Panc1 (cell line): ENCODE results near the gene ZNF526. TPM values are rescaled to one million over a fixed set of nuclear protein-coding genes. Genes with fewer than 3 reads are reported as not detected.
A peak's percentile ranks its signal among the peaks of the same experiment; 100 is the strongest.

ENCODE experiments used
- ATAC-seq: fragments of 200-7000 bp; cut with Tn5 transposase; 2 replicates; pipeline ENCODE4 v1.9.1; 2020; ENCODE audit warnings: mild to moderate bottlenecking, moderate library complexity
- BruUV-seq: library from RNA; stranded (reverse); fragments of 400-500 nt; replicated peaks from 2 replicates; lab custom pipeline; 2021; lab: Mats Ljungman, UMichigan
- CTCF ChIA-PET: fragments of 300-600 bp; sonication (Branson Sonifier 250); formaldehyde crosslinking; loops from one replicate; lab custom pipeline; 2022; ENCODE audit warnings: antibody characterized with exemption; lab: Charles Lee
- POLR2A ChIA-PET: fragments of 300-600 bp; sonication (Branson Sonifier 250); formaldehyde crosslinking; loops from one replicate; lab custom pipeline; 2022; ENCODE audit warnings: antibody characterized with exemption; lab: Charles Lee
- DNase-seq: peaks from one replicate; pipeline ENCODE4 v3.0.0-alpha.2; 2010; ENCODE audit warnings: low read depth, low spot score
- H3K27ac ChIP-seq: 2 replicates; pipeline ENCODE4 v1.5.1; 2011; ENCODE audit warnings: mild to moderate bottlenecking, low read length, inconsistent platforms
- H3K27me3 ChIP-seq: fragments of 200-500 bp; sonication (Bioruptor generic); 2 replicates; pipeline ENCODE4 v1.6.0; 2014; ENCODE audit warnings: low read length, inconsistent platforms; ENCODE audit not compliant: control insufficient read depth, insufficient read depth
- H3K36me3 ChIP-seq: fragments of 200-500 bp; sonication (Bioruptor generic); 2 replicates; pipeline ENCODE4 v1.5.1; 2014; ENCODE audit warnings: inconsistent platforms, mild to moderate bottlenecking, low read length, moderate library complexity; ENCODE audit not compliant: control insufficient read depth, insufficient read depth
- H3K4me1 ChIP-seq: 2 replicates; pipeline ENCODE4 v1.5.1; 2011; ENCODE audit warnings: inconsistent platforms, mild to moderate bottlenecking, low read length, moderate library complexity; ENCODE audit not compliant: control insufficient read depth, insufficient read depth
- H3K4me3 ChIP-seq, 2 experiments: 2 replicates each; pipeline ENCODE4 v1.5.1; 2011 to 2012; ENCODE audit warnings: low read depth in 2 of 2, low read length in 2 of 2, mild to moderate bottlenecking in 2 of 2, inconsistent platforms in 1 of 2, moderate library complexity in 1 of 2
- H3K9me3 ChIP-seq: fragments of 200-500 bp; sonication (Bioruptor generic); 2 replicates; pipeline ENCODE4 v1.5.1; 2014; ENCODE audit warnings: low read depth, mild to moderate bottlenecking, inconsistent platforms, low read length, moderate library complexity; ENCODE audit not compliant: control insufficient read depth, insufficient read depth
- POLR2AphosphoS5 ChIP-seq: IDR thresholded peaks from 2 replicates; pipeline ENCODE4 v1.6.1; 2012; ENCODE audit warnings: mild to moderate bottlenecking, low read depth, low read length, moderate library complexity
- SIN3A ChIP-seq: IDR thresholded peaks from 2 replicates; pipeline ENCODE4 v1.6.1; 2012; ENCODE audit warnings: low read depth, mild to moderate bottlenecking, low read length, moderate library complexity, borderline replicate concordance; ENCODE audit not compliant: insufficient read depth
- TCF7L2 ChIP-seq: IDR thresholded peaks from 2 replicates; pipeline ENCODE4 v1.6.1; 2011; ENCODE audit warnings: mild to moderate bottlenecking, low read depth, low read length, inconsistent platforms
- in situ Hi-C: cut with HindIII; loops from 2 replicates; pipeline ENCODE4 v1.10.0; 2016; ENCODE audit warnings: low sequenced_read_pairs, low pct_unique_long_range_greater_than_20kb
- intact Hi-C: fragments of 100-400 bp; cut with micrococcal nuclease; formaldehyde crosslinking; loops from one replicate; pipeline ENCODE4 v1.10.0; 2022; ENCODE audit not compliant: unreplicated experiment
- total RNA-seq: library from RNA; stranded (reverse); gene quantifications from one replicate; pipeline ENCODE4 v1.2.1, GENCODE V29; 2021; ENCODE audit not compliant: unreplicated experiment
- TF ChIP-seq, protein P1 (sequence below), 2 experiments: IDR thresholded peaks; 2 replicates each; pipeline ENCODE4 v1.6.1; 2011 to 2012; ENCODE audit warnings: low read depth in 2 of 2, control low read depth in 1 of 2, low read length in 1 of 2, mild to moderate bottlenecking in 1 of 2, moderate library complexity in 1 of 2; ENCODE audit not compliant: insufficient read depth in 1 of 2
- TF ChIP-seq, protein P2 (sequence below): fragments of 450-650 bp; IDR thresholded peaks from 2 replicates; pipeline ENCODE4 v1.5.1; 2017; ENCODE audit warnings: mild to moderate bottlenecking

The ZNF526 gene
- total RNA-seq, 1 experiment from 2014 or later: 10.5 TPM

DNA sequence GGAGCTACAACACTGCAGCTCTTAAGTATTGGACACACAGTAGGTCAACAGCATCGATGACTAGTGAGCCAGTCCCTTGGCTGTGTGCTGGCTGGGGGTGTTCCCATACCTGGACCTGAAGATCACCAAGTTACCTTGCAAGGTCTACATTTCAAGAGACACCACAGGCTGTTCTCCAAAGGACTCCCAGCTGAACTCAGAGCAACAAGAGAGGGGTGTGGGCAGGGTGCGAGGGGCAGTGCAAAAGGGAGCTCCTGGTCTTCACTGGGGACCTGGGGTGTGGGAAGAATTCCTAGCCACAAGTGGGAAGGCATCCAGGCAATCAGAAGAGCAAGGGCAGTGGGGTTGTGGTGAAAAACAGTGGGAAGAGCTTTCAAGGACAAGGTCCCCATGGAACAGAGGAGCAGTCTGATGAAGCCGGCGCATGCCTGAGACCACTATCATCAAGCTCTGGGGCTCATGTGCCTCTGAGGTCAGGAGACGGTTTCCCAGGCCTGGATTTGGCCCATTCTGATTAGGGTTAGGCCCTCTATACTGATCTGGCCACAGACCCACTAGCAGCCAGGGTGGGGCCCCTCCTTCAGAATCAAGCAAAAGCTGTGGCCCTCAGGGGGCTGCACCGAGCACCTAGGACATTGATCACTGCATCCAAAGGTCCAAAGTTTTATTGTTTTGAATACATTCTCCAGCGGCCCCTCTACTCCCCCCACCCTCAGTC, 27.0 kb downstream of the ZNF526 start:
- in situ Hi-C loops: no loop called here
- no peak for DNase-seq
- Histone ChIP-seq H3K36me3 (no peaks in the 10 kb centered on the region; the same call in 1 of the 2 replicates), H3K9me3 (no peaks in the 10 kb centered on the region), H3K4me3 (no peak overlapping the region), H3K27me3 (no peaks in the 10 kb centered on the region), H3K4me1 (peaks cover 38% of the 10 kb centered on the region), H3K27ac (peak overlapping the region; percentile 72)
- no peak for ATAC-seq
- intact Hi-C loops: loop anchor here (5.0 kb wide), 1 partner anchor 35 kb away; no protein-coding TSS in a partner anchor
- TF ChIP-seq POLR2AphosphoS5: no peak; the same call in 1 of the 2 replicates
- no peak for TF ChIP-seq SIN3A
- TF ChIP-seq, protein P1, sequence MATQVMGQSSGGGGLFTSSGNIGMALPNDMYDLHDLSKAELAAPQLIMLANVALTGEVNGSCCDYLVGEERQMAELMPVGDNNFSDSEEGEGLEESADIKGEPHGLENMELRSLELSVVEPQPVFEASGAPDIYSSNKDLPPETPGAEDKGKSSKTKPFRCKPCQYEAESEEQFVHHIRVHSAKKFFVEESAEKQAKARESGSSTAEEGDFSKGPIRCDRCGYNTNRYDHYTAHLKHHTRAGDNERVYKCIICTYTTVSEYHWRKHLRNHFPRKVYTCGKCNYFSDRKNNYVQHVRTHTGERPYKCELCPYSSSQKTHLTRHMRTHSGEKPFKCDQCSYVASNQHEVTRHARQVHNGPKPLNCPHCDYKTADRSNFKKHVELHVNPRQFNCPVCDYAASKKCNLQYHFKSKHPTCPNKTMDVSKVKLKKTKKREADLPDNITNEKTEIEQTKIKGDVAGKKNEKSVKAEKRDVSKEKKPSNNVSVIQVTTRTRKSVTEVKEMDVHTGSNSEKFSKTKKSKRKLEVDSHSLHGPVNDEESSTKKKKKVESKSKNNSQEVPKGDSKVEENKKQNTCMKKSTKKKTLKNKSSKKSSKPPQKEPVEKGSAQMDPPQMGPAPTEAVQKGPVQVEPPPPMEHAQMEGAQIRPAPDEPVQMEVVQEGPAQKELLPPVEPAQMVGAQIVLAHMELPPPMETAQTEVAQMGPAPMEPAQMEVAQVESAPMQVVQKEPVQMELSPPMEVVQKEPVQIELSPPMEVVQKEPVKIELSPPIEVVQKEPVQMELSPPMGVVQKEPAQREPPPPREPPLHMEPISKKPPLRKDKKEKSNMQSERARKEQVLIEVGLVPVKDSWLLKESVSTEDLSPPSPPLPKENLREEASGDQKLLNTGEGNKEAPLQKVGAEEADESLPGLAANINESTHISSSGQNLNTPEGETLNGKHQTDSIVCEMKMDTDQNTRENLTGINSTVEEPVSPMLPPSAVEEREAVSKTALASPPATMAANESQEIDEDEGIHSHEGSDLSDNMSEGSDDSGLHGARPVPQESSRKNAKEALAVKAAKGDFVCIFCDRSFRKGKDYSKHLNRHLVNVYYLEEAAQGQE (IDR thresholded peaks at IDR 0.05; ENCODE audit: insufficient read depth in 1 of 2, low read depth in 2 of 2, low read length in 1 of 2): no peak
- no peak for TF ChIP-seq TCF7L2
- TF ChIP-seq, protein P2, sequence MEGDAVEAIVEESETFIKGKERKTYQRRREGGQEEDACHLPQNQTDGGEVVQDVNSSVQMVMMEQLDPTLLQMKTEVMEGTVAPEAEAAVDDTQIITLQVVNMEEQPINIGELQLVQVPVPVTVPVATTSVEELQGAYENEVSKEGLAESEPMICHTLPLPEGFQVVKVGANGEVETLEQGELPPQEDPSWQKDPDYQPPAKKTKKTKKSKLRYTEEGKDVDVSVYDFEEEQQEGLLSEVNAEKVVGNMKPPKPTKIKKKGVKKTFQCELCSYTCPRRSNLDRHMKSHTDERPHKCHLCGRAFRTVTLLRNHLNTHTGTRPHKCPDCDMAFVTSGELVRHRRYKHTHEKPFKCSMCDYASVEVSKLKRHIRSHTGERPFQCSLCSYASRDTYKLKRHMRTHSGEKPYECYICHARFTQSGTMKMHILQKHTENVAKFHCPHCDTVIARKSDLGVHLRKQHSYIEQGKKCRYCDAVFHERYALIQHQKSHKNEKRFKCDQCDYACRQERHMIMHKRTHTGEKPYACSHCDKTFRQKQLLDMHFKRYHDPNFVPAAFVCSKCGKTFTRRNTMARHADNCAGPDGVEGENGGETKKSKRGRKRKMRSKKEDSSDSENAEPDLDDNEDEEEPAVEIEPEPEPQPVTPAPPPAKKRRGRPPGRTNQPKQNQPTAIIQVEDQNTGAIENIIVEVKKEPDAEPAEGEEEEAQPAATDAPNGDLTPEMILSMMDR: no peak
- BruUV-seq: no TSS peak
- POLR2A ChIA-PET: interaction anchor here (0.6 kb wide), 1 partner anchor 124 kb away, joined by 7 read pairs; no protein-coding TSS in a partner anchor
- CTCF ChIA-PET: interaction anchor here (0.5 to 4.5 kb wide), 4 partner anchors 14 to 65 kb away, joined by 3 to 38 read pairs (median 8); no protein-coding TSS in a partner anchor

DNA sequence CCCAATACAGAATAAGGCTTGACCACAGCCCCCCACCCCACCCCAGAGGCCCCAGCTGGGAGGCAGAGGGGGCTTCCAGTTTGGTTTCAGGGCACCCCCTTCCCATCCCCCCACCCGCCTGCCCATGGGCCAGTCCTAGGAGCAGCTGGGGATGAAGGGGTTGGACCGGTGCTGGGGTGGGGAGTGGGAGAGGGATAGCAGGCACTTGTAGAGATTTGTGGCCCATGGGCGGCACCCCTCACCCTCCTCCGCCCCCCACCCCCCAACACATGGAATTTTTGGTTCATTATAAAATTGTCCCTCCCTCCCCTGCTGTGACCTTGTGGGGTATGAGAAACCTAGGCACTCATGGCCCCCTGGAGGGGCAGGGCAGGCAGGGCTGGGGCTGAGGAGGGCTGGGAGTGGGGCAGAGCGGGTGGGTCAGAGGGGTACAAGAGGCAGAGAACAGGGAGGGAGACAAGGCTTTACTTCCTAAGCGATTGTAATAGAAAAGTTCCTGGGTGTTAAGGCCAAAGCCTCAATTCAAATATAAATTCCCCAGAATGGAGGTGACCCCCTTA, 27.6 kb downstream of the ZNF526 start:
- Histone ChIP-seq H3K27ac (no peak overlapping the region), H3K36me3 (no peaks in the 10 kb centered on the region; the same call in 1 of the 2 replicates), H3K9me3 (no peaks in the 10 kb centered on the region), H3K4me3 (no peak overlapping the region), H3K4me1 (peaks cover 38% of the 10 kb centered on the region), H3K27me3 (no peaks in the 10 kb centered on the region)
- TF ChIP-seq SIN3A: no peak
- TF ChIP-seq, protein P2: no peak
- TF ChIP-seq POLR2AphosphoS5: no peak
- TF ChIP-seq, protein P1 (IDR thresholded peaks at IDR 0.05; ENCODE audit: insufficient read depth in 1 of 2, low read depth in 2 of 2, low read length in 1 of 2): no peak
- no peak for TF ChIP-seq TCF7L2
- ChIA-PET POLR2A (interaction anchor here (0.6 kb wide), 1 partner anchor 123 kb away, joined by 7 read pairs; no protein-coding TSS in a partner anchor), CTCF (interaction anchor here (0.6 to 4.5 kb wide), 3 partner anchors 32 to 143 kb away, joined by 3 to 38 read pairs (median 13); no protein-coding TSS in a partner anchor)
- DNase-seq (no peak), ATAC-seq (no peak)
- in situ Hi-C loops: no loop called here
- intact Hi-C loops: loop anchor here (5.0 kb wide), 1 partner anchor 35 kb away; no protein-coding TSS in a partner anchor
- no TSS peak for BruUV-seq
